ENCODE results near the gene ACSM5.

GRCh38 chr16:20404637-20405036 is 4.7 kb upstream of the ACSM5 start, which contains the start of gene PDILT:
- no peak for TF ChIP-seq POLR2A (IDR thresholded peaks at IDR 0.05)
- TF ChIP-seq, protein P1, sequence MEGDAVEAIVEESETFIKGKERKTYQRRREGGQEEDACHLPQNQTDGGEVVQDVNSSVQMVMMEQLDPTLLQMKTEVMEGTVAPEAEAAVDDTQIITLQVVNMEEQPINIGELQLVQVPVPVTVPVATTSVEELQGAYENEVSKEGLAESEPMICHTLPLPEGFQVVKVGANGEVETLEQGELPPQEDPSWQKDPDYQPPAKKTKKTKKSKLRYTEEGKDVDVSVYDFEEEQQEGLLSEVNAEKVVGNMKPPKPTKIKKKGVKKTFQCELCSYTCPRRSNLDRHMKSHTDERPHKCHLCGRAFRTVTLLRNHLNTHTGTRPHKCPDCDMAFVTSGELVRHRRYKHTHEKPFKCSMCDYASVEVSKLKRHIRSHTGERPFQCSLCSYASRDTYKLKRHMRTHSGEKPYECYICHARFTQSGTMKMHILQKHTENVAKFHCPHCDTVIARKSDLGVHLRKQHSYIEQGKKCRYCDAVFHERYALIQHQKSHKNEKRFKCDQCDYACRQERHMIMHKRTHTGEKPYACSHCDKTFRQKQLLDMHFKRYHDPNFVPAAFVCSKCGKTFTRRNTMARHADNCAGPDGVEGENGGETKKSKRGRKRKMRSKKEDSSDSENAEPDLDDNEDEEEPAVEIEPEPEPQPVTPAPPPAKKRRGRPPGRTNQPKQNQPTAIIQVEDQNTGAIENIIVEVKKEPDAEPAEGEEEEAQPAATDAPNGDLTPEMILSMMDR (IDR thresholded peaks at IDR 0.05), result no peak
